ENCODE measurements around the gene SLC7A5. TPM values are rescaled to one million over a fixed set of nuclear protein-coding genes. Genes with fewer than 3 reads are reported as not detected.
"Not testable (repeated sequence)": the region's sequence is repeated elsewhere in the genome, so short reads cannot be mapped to it uniquely, and the experiment has no call there.

The SLC7A5 gene
- polyA plus RNA-seq, 5 donors, result 8.6 to 11.7 (median 10.3) TPM

DNA sequence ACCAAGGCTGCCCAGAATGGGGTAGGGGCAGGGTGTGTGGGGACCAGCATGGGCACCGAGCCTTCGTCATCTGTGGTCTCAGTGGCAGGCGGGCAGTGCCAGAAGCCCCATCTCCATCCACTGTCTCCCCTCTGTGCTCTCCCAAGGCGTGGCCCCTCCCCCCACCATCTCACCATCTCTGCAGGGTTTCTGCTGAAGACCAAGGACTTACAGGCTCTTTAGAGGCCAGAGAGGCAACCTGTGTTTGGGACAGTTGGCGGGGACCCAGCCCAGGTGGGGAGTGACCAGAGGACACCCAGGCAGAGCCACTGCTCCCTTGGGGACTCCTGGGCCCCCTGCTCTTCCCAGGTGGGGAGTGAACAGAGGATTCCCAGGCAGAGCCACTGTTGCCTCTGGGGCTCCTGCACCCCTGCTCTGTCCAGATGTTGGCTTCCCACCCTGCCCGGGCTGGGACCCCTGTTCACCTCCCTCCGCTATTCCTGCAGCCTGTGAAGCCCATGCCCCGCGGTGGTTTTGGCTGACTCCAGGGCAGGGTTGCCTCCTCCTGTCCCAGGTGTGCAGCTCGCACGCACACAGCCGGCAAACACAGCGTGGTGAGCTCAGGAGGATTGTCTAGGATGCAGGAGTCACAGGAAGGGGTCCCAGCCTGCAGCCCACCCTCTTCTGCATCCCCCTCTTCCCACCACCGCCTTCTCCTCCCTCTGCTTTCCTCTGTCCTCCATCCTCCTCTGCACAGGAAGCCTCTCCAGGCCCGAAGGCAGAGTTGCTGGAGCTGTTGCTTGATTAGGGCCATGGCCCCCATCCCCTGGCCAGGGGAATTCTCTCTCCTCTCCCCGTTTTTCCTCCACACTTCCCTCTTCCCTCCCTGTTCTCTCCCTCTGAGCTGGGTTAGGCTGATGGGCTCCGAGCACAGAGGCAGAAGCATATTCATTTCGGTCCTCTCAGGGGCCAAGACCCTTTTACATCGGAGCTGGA, 45.0 kb downstream of the SLC7A5 start:
- DNase-seq, result no peak

DNA sequence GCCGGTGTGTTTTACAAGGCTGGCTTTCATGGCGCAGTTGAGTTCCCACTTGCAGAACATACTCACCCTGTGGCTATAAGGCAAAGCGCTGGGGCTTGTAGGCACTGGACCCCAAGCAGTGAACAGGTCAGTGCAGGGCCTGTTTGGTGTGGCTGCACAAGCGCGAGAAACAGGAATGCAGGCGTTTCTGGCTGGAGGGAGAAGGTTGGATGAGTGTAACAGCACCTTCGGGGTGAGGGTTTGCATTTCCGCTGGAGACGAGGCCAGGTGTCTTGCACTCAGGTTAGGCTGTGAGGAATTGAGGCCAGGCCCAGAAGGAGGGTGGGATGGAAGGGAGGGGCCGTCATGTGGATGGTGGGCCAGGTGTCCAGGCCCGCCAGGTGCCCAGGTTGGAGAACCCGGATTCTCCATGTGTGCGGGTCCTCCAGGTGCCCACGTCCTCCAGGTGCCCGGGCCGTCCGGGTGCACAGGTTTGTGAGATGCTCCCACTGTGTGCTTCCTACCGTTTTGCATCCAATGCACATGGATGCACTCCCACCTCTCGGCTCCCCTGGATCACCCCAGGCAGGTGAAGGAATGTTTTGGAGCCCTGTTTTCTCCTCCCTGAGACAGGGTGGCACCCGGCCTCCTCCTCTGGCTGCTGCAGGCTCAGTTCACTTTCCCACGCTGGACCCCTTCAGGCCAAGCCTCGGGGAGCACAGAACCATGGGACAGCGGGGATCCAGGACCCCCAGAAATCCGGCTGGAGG, 46.0 kb downstream of the SLC7A5 start:
- DNase-seq, result no peak

DNA sequence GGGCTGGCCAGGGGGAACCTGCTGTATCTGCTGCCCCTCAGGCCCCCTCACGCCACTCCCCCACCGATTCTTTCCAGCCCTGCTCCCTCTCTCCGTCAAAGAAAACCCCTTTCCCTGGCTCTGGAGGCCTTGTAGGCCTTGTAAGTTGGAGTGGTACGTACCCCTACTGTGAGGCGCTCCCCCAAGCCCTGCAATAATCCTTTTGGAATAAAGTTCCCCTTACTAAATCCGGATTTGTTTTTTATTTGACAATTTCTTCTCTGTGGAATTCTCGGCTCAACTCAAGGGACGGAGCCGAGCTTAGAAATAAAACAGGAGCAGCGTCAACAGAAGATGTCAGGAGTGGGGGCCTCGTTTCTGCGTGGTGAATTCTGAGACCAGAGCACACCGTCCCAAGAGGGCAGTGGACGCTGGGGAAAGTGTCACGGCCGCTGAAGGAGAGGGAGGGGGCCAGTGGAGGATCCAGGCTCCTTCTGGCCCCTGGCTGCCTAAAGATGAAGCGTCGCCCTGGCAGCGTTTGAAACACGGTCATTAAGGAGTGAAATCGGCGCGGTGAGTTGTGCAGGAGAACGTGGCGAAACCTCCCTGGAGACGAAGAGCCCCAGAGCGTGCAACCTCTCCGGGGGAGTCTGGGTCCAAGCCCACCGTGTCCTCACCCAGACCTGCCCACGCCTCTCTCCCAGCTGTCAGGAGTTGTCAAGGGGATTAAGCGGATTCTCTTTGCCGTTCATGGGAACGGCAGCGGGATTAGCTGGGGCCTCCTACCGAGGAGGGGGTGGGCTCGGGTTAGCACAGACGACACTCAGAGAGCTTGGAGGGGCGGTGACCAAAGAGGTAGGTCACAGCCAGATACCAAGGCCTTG, 47.0 kb downstream of the SLC7A5 start:
- DNase-seq, result no peak

DNA sequence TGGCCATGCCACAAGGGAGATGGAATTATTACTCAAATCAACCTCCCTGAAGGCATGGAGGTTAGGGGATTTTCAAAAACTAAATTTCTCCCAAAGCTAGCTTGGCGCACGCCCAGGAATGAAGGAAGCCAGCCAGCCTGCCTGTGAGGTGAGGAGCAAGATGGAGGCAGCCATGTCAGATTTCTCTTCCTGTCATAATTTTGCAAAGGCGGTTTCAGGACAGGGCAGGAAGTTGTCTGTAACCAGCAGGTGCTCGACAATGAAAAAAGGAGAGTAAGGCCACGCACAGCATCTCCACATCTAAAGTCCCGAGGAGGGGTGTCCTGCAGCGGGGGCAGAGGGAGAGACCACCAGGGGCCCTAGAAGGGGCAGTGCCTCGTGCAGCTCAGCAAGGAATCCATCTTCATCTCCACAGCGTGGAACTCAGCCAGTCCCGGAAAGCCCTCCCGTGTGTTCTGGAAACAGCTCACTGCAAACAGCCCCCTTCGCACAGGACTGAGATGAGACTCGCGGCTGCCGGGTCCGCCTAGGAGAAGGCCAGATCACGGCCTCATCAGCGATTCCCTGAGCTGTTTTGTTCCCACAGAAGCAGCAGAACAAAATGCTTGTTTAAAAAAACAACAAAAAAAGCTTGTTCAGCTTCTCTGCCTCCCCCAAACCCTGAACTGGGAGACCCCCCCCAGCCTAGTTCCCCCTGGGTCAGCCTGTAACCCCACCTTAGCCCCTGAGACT, 47.8 kb downstream of the SLC7A5 start:
- no peak for DNase-seq

DNA sequence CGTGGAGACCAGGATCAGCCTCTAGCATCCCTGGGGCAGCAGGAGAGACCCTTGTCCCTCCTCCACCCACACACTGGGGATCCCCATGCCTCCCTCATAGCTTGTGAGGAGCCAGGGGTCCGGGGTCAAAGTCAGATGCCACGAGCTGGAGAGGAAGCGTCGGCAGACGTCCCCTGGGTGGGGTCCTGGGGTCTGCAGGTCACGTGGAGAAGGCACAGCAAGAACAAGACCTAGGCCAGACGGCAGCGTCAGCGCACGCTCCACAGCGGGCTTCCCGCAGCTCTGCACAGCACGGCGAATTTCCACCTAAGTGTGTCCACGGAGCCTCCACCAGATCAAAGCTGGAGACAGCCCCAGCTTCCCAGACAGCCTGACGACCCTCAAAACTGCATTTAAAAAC, 49.3 kb downstream of the SLC7A5 start:
- DNase-seq, result no peak

DNA sequence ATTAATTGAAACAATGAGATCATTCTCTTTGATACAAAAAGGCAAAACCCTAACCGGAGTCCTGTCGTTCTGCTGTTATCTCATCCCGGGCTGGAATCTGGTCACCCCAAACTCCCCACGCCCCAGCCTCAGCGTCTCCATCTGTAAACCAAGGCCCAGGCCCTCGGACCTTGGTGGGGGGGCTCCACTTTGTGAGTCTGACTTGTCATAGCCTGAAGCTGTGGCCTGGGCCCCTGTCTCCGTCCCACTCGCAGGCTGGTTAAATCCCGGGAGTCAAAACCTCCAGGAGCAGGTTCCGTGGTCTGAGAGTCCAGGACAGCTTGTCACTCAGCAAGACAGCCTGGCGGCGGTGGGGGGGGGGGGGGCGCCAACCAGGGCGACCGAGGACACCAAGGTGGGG, 50.0 kb downstream of the SLC7A5 start:
- DNase-seq, result no peak

DNA sequence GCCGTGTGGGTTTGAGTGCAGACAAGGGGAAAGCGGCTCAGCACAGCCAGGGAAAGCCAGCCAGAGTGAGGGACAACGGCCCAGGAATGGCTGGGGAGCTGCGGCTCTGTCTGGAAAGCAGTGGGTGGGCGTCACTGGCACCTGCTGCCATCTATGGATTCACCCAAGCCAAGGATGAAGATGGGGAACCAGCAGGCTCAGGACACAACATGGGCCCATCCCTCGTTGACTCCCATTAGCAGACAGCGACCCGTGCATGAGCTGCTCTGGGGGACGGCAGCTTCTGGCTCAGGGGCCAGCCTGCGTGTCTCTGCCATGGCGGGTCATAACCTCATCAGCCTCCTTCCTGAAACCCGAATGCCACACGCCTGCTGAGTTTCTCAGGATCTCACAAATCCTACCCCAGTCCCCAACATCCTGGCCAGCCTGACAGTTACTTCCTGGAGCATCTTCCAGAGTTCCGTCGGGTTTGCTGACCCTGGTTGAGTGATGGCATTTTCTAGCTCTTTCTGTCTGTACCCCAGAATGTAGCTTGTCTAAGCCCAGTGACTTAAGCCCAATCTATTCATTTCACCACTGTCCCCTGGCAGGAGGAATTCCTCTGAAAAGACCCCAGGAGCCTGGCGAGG, 50.7 kb downstream of the SLC7A5 start:
- no peak for DNase-seq

DNA sequence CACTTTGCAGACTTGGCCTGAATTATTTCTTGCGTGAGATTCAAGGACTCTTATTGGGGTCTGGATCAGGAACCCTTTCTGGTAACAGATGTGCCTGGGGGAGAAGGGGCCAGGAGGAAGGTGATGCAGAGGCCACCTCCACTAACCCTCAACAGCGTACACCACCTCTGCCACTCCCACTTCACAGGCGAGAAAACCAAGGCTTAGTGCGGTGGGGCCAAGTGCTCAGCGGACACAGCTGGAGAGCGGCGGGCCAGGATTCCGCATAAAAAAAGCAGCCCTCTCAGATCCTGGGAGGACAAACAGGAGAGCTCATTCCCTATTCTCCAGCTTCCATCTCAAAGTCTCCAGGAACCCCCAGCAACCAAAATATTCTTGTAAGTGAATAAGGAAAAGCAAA, 51.4 kb downstream of the SLC7A5 start:
- no peak for DNase-seq

DNA sequence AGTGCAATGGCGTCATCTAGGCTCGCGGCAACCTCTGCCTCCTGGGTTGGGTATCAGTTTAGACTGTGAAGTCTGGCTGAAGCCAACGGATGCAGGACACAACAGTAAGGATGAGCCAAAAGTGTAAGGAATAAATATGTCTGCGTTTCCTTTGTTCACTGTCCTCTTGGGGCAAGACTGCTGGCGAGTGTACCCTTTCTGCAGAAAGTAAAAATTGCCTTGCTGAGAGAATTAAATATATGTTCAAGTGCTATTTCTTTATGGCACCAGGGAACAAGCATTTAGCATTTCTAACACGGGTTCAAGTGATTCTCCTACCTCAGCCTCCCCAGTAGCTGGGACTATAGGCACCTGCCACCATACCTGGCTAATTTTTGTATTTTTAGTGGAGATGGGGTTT, 51.9 kb downstream of the SLC7A5 start:
- DNase-seq, result not testable (repeated sequence)

DNA sequence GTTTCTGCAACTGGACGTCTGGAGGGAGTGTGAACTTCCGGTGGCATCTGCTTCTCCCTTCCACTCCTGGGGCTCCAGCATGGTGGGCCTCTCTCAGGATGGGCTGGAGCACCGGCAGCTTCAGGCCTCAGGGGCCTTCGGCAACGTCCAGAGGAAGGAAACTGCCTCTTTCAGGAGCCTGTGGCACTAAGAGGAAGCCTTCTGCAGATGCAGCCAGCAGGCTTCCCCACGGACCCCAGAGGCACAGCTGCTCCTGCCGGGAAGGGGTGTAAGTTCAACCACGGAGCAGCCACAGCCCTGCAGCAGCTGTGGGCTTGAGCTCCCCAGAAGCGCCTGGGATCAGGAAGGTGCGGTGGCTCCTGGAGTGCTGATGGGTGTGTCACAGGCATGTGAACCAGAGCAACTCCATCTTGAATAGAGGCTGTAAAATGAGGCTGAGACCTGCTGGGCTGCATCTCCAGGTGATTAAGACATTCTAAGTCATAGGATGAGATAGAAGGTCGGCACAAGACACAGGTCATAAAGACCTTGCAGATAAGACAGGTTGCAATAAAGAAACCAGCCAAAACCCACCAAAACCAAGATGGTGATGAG, 52.7 kb downstream of the SLC7A5 start:
- no peak for DNase-seq

DNA sequence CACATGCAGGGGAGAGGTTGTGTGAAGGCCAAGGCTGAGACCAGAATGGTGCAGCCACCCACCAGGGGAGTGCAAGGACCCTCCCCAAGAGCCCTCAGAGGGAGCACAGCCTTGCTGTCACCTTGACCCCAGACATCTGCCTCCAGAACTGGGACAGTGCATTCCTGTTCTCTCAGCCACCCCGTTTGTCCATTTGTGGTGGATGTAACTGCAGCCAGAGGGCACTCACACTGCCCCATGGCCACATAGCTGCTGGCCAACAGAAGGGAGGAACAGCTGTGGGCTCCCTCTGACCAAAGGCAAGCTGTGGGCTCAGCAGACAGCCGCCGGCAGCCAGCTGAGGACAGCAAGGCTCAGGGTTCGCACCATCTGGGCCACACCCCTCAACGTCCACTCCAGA, 53.7 kb downstream of the SLC7A5 start:
- DNase-seq, result no peak

DNA sequence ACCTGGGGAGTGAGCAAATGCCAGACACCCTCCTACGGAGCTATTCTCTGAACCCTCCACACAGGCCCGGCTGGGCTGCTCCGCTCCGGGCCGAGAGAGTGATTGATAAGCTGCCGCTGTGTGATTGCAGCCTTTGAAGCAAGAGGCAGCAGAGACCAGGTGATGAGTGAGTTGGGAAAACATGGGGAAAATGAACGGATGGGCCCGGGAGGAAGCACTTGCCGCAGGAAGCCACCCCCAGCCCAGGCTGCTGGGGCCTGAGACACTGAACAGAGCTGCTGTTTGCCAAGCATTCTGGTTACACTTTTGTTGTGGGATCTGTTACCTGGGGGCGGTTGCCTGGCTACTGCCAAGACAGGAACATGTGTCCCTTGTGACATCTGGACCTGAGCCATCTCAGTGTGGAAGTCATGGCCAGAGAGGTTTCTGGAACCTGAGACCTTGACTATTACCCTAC, 57.1 kb downstream of the SLC7A5 start:
- DNase-seq, result no peak

DNA sequence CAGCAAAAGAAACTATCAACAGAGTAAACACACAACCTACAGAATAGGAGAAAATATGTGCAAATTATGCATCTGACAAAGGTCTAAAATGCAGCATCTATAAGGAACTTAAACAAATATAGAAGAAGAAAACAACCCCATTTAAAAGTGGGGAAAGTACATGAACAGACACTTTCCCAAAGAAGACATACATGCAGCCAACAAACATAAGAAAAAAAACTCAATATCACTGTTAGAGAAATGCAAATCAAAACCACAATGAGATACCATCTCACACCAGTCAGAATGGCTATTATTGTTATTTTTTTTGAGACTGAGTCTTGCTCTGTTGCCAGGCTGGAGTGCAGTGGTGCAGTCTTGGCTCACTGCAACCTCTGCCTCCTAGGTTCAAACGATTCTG, 57.9 kb downstream of the SLC7A5 start:
- not testable (repeated sequence) for DNase-seq

DNA sequence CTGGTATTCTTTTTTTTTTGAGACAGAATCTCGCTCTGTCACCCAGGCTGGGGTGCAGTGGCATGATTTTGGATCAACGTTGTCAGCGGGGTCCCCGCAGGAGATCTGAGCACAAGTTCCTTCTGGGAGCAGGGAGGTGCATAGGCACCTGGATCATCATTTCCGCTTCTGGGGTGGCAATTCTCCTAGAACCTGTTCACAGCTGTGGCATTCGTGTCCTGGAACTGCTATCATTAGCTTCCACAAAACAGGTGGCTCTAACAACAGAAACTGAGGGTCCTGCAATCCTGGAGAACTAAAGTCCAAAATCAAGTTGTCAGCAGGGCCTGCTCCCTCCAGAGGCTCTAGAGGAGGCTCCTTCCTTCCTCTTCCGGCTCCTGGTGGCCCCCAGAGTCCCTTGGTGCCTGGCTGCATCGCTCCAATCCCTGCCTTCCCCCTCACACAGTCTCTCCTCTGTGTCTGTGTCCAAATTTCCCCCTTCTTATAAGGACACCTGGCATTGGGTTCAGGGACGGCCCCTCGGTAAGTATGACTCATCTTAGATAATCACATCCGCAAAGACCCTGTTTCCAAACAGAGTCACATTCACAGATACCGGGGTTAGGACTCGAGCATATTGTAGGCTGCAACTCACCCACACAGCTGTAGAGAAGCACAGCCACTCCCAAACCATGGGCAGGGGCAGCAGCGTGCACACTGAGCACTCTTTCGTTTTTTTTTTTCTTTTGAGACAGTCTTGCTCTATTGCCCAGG, 60.0 kb downstream of the SLC7A5 start:
- DNase-seq, result no peak

DNA sequence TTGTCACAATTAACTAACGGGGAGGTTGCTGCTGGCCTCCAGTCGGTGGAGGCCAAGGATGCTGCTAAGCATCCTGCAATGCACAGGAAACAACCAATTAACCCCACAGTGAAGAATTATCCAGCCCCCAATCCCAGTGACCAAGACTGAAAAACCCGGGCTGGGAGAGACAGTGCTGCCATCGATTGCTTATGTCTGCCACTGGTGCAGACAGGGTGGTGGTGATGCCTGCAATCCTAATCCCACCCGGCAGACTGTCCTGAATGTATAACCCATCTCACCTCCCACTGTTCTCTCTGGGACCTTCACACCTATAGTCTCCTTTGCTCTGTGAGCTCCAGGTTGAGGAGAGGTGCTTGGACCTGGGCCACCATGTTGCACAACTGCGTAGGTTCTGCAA, 61.2 kb downstream of the SLC7A5 start:
- no peak for DNase-seq

DNA sequence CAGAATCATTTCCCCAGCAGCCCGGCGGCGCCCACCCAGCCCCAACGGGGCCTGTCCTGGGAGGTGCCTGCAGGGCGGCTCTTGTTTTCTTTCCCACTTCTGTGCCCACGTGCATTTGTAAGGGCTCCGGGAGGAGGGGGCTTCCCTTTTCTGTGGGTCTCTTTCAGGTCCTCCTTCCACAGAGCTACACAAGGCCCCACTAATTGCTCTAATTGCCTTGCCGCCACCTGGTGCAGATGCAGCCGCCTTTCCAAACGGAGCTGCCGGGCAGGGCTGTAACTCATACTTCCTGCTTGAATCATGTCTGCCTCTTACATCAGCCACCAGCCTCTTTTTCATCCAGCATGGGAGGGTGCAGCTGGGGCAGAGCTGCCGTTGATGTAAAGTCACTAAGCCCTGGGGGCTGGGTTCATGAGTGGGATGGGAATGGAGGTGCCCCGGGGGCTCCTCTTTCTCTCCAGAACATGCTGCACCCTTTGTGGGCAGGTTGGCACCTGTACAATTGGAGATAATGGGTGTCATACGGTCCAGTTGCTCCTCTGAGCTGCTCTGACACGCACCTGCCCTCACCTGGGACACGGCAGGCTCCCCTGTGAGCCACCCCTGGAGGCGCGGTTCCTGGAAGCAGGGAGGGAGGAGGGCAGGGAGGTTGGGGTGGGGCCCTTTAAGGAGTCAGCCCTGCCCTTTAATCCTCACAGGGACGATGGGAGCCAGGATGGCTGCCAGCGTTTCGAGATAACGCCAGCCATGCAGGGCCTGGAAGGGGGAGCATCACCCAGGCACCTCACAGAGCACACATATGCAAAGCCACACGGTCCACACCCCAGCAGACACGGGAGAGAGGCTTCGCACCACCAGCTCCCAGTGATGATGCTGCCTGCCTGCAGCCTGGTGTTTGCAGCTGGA, 62.4 kb downstream of the SLC7A5 start:
- peak in 1 of 2 donors; percentile 11 for DNase-seq

DNA sequence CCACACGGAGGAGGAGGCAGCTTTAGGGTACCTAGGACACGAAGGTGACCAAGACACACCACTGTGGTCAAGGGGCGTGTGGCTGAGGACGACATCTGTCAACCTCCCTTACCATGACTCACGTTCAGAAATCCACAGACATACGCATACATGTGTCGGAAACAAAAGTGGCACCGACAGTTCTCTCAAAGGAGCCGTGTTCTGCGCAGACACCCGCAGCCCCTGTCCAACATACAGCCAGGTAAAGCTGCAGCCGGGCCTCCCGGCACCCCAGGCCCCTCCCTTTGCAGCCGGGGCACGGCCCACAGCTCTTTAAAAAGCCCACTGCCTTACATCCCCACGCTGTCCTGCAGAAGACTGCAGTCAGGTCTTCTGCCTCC, 63.1 kb downstream of the SLC7A5 start:
- DNase-seq, result no peak

DNA sequence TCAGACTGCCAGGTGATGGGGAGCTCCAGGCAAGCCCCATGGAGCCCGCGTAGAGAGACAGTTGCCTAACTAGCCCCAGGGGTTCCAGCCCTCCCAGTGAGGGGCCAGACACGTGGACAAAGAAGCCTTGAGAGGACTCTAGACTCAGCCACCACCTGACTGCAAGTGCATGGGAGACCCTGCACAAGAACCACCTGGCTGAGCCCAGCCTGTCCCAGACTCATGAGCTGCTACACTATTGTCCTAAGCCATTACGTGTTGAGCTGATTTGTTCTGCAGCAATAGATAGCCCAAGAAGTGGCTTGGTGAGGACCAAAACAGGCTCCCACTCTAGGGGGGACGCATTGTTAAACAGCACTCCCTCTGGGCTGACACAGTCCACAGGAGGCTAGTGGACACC, 65.9 kb downstream of the SLC7A5 start:
- DNase-seq, result no peak
